ENCODE results near the gene COL4A1.

- TF ChIP-seq ZFX (CRISPR knock-in tag; IDR thresholded peaks at IDR 0.05; ENCODE audit: low read depth): no peak
- TF ChIP-seq, protein P1, sequence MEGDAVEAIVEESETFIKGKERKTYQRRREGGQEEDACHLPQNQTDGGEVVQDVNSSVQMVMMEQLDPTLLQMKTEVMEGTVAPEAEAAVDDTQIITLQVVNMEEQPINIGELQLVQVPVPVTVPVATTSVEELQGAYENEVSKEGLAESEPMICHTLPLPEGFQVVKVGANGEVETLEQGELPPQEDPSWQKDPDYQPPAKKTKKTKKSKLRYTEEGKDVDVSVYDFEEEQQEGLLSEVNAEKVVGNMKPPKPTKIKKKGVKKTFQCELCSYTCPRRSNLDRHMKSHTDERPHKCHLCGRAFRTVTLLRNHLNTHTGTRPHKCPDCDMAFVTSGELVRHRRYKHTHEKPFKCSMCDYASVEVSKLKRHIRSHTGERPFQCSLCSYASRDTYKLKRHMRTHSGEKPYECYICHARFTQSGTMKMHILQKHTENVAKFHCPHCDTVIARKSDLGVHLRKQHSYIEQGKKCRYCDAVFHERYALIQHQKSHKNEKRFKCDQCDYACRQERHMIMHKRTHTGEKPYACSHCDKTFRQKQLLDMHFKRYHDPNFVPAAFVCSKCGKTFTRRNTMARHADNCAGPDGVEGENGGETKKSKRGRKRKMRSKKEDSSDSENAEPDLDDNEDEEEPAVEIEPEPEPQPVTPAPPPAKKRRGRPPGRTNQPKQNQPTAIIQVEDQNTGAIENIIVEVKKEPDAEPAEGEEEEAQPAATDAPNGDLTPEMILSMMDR (CRISPR knock-in tag; IDR thresholded peaks at IDR 0.05): no peak
- TF ChIP-seq FOXM1 (CRISPR knock-in tag; IDR thresholded peaks at IDR 0.05): no peak
- TF ChIP-seq SP2 (CRISPR knock-in tag; IDR thresholded peaks at IDR 0.05): no peak
- TF ChIP-seq ZNF552 (CRISPR knock-in tag; IDR thresholded peaks at IDR 0.05; ENCODE audit: borderline replicate concordance): no peak
- TF ChIP-seq RFX1 (IDR thresholded peaks at IDR 0.05): no peak
- no peak for TF ChIP-seq GMEB1 (CRISPR knock-in tag; IDR thresholded peaks at IDR 0.05; ENCODE audit: borderline replicate concordance)
- TF ChIP-seq GABPB1 (CRISPR knock-in tag; IDR thresholded peaks at IDR 0.05): no peak
- TF ChIP-seq RELA (CRISPR knock-in tag; IDR thresholded peaks at IDR 0.05): no peak
- no peak for TF ChIP-seq CEBPB (IDR thresholded peaks at IDR 0.05; ENCODE audit: borderline replicate concordance, low read depth, low read length)
- no peak for TF ChIP-seq ZNF629 (CRISPR knock-in tag; conservative IDR thresholded peaks at IDR 0.05)
- TF ChIP-seq BHLHE40 (IDR thresholded peaks at IDR 0.05; ENCODE audit: low read length): no peak
These were observed 22.0 kb downstream of the COL4A1 start for GRCh38 chr13:110284779-110285484.
